Measurements from ENCODE around the gene CCDC27.

Gene CCDC27

DNA sequence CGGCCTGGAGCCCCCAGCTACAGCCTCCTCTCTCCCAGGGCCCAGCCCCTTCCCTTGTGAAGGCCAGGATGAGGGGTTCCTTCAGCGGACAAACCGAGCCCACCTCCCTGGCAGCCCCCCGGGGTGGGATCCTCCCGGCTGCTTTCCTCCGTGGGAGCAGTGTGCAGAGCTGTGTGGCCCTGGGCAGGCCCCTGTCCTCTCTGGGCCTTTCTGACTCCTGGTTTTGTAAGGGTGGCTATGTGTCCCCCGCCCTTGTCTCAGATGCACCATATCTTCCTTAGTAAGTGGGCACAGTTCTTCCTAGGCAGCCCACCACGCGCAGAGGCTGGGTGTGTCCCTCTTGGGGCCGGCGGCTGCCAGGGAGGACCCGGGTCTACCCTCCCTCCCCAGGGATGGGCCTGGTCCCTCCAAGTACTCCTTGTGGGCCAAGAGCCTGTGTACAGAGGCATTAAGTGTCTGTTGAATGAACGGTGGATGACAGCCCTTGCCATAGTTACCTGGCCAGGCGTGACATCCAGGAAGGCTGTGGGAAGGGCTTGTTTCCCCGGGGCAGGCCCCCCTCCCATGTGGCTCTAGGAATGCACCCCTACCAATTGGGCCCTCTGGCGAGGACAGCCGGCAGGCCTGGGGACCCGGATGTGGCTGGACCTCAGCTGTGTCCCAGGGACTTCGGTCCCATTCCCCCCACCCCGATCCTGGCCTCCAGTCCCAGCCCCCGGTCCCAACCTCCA, 24.1 kb downstream of the CCDC27 start:
- H3K4me3 ChIP-seq (ENCODE audit: low read depth, low read length), result no peak overlapping the region
- TF ChIP-seq, protein P1, sequence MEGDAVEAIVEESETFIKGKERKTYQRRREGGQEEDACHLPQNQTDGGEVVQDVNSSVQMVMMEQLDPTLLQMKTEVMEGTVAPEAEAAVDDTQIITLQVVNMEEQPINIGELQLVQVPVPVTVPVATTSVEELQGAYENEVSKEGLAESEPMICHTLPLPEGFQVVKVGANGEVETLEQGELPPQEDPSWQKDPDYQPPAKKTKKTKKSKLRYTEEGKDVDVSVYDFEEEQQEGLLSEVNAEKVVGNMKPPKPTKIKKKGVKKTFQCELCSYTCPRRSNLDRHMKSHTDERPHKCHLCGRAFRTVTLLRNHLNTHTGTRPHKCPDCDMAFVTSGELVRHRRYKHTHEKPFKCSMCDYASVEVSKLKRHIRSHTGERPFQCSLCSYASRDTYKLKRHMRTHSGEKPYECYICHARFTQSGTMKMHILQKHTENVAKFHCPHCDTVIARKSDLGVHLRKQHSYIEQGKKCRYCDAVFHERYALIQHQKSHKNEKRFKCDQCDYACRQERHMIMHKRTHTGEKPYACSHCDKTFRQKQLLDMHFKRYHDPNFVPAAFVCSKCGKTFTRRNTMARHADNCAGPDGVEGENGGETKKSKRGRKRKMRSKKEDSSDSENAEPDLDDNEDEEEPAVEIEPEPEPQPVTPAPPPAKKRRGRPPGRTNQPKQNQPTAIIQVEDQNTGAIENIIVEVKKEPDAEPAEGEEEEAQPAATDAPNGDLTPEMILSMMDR (conservative IDR thresholded peaks at IDR 0.05; ENCODE audit: low read depth, low read length), result no peak
- no peak for DNase-seq (ENCODE audit: low read depth)

DNA sequence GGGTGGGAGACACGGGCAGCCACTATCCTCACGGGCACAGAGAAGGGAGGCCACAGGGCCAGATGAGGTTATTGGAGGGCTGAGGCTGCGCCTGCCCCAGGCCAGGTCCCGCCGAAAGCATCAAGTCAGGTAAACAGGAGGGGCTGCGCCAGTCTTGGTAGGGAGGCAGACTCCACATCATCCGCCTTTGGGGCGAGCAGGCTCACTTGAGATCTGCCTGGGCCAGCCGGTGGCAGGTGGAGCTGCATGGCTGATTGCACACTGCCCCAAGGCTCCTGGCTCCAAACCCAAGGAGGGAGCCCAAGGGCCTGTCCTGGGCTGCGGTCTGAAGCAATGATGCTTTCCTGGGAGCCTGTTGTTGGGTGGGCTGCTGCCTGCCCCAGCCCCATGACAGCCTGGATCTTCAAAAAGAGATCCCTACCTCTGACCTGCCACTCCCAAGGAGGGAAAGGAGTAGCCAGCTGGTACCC, 24.9 kb downstream of the CCDC27 start:
- TF ChIP-seq, protein P1 (conservative IDR thresholded peaks at IDR 0.05; ENCODE audit: low read depth, low read length), result no peak
- DNase-seq (ENCODE audit: low read depth), result no peak
- H3K4me3 ChIP-seq (ENCODE audit: low read depth, low read length), result no peak overlapping the region

DNA sequence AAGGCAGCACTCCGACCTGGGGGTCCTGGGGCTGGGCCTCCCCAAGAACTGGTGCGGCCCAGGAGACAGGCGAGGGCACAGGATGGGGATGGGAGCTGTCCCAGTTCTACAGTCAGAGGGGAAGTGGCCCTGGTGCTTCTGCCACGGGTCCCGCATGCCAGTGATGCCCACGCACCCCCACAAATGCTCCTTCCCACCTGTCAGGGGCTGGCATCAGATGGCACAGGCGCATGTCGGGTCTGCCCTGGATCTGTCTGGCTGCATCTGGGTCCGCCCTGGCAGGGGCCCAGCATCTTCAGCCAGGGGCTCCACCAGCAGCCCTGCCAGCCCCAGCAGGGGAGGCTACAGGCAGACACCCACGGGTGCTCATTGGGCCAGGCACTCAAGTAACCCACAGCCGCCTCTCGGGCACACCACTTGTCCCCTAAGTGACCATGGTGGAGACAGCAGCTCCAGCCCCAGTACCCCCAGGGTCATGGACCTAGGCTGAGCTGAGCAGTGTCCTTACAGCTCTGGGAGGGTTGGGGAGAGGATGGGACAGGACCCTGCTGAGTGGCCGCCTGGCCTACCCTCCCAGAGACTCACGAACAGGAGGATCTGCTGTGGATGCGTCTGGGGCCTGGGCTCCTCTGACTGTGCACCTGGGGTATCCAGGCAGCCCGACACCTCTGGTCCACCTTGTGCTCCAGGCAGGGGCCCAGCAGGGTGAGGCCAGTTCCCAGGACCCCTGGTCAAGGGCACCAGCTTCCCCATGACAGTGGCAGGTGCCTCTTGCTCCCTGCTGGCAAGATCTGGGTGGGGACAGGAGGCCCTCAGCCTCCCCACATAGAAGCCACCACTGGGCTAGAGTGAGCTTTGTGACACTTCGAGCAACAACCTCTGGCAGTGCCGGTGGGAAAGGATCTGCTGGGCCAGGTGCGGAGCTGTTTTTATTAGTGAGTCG, 25.7 kb downstream of the CCDC27 start:
- no peak overlapping the region for H3K4me3 ChIP-seq (ENCODE audit: low read depth, low read length)
- DNase-seq (ENCODE audit: low read depth), result no peak
- TF ChIP-seq, protein P1 (conservative IDR thresholded peaks at IDR 0.05; ENCODE audit: low read depth, low read length), result no peak

DNA sequence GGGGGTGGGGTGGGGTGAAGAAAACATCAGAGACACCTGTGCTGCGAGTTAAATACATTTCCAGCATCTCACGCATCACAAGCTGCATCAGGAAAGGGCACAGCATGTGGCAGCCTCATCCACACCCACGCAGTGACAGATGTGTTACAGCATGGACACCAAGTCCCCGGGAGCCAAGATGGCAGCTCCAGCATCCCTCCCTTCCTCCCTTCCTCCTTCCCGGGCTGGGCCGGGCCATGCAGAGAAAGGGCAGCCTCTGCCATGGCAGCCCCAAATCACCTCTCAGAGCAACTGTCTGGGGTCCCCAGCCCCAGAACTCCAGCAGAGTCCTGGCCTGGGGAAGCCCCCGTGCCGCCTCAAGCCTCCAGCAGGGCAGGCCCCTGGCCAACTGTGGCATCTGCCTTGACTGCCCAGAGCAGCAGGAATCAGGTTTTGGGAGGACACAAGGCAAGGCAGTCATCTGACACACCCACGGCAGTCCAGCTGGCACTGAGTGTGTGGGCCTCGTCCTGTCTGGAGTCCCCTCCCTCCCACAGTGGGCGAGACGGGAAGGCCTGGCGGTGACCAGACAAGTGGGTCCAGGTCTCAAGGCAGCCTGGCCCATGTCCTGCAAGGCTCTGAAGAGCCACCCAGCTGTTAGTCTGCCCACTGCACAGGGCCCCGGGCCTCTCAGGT, 26.5 kb downstream of the CCDC27 start:
- DNase-seq (ENCODE audit: low read depth), result no peak
- no peak overlapping the region for H3K4me3 ChIP-seq (ENCODE audit: low read depth, low read length)
- TF ChIP-seq, protein P1 (conservative IDR thresholded peaks at IDR 0.05; ENCODE audit: low read depth, low read length), result no peak

DNA sequence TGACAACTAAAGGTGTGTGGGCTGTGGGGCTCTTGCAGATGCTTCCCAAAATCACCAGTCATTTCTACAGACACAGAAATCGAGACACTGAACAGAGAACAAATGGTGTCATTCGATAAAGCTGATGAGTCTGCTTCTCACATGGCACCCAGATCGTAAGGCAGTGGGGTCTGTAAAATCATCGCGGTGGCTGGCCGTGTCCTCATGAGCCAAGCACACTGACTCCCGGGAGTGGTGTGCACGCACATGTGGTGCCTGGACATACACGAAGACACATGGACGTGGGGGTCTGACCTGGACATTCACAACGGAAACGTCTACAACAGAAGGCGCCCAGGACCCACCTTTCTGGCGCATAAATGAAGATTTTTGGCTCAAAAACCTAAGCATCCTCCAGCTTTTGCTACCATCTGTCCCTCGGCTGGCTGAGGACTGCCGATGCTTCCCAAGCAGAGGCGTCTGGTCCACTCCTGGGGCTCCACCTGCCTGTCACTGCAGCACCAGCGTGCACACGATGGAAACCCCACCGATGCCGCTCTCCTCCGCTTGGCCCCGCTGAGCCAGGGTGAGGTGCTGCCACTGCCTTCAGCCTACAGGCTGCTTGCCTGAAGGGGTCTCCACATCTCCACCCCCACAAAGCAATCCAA, 27.1 kb downstream of the CCDC27 start:
- TF ChIP-seq, protein P1 (conservative IDR thresholded peaks at IDR 0.05; ENCODE audit: low read depth, low read length), result no peak

DNA sequence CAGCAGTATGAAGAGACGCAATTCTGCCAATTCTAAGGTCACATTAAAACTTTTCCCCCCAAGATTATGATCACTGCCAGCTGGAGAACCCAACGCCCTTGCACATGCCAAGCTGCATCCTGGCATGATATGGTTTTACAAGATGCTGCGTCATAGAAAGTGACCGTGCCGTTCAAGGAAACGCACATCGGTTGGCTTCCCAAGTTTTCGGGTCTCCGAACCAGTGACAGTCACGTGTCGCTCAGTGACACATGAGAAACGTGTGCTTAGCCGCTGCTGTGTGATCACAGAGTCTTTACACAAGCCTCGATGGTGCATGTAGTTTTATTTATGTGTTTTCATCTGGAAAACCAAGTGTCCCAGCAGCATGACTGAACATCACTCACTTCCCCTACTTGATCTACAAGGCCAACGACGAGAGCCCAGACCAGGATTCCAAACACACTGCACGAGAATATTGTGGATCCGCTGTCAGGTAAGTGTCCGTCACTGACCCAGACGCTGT, 27.7 kb downstream of the CCDC27 start:
- DNase-seq (ENCODE audit: low read depth), result no peak
- no peak overlapping the region for H3K4me3 ChIP-seq (ENCODE audit: low read depth, low read length)
- TF ChIP-seq, protein P1 (conservative IDR thresholded peaks at IDR 0.05; ENCODE audit: low read depth, low read length), result no peak

More for the DNA sequence above, 27.1 kb downstream of the CCDC27 start:
- no peak for DNase-seq (ENCODE audit: low read depth)
- no peak overlapping the region for H3K4me3 ChIP-seq (ENCODE audit: low read depth, low read length)

Data from choroid plexus epithelial cell (primary cell).